GM21526 (cell line): ENCODE measurements around the gene LAMTOR1.

Experiments
- ATAC-seq: cut with Tn5 transposase; IDR thresholded peaks from one replicate; pipeline ENCODE4 v1.9.1; 2021; ENCODE audit warnings: moderate library complexity; ENCODE audit not compliant: unreplicated experiment, low FRiP score

Gene LAMTOR1

DNA sequence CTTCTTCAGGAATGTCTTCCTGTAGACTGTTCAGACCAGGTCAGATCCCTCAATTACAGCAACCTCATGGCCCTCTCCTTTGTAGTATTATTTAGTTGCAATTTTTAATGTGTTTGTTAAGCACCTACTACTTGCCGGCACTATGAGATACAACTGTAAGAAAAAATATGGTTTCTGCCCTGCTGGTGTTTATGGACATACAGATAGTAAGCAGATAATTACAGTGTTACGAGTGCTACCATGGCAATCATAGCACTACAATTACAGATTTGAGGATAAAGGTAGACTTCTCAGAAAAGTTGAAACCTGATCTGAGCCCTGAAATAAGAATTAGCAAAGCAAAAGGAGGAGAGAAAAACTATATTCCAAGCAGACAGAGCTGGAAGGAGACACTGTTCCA is 19.7 kb downstream of the LAMTOR1 start:
- no peak for ATAC-seq

DNA sequence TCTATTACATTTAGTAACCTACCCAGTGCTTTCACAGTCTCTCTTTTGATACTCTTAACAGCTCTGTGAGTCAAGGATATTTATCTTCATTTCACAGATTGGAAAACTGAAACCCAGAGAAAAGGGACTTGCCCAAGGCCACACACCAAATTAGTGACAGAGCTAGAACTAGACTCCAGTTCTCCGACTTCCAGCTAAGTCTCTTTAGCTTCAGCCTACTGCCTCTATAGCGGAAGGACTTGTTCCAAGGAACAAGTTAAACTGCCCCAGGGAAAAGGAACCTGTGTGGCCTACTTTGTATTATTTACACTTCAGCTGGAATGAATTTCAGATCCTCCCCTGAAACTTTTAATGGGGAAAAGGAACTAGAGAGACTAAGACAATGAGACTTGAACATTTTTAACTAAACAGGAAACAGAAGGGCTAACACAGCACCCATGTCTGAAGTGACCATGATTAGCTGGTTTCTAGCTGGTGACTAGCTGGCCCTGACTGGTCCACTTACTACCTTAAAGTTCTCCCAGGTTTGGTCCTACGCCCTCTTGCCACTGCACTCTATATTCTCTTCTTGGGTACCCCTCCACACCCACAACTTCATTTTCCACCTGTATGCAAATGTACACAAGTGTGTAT is 21.2 kb downstream of the LAMTOR1 start:
- ATAC-seq = no peak

DNA sequence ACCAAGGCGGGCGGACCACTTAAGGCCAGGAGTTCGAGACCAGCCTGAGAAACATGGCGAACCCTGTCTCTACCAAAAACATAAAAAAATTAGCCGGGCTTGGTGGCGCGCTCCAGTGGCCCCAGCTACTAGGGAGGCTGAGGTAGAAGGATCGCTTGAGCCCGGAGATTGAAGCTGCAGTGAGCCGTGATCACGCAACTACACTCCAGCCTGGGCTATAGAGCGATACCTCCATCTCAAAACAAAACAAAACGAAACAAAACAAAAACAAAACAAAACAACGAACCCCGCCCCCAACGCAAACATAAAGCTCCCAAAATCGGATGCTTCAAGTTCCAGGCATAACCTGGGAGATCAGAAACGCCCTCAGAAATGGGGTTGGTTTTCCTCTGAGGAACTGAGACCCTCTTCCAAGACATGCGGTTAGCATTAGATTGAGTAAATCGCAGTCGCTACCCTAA is 21.9 kb downstream of the LAMTOR1 start:
- ATAC-seq = no peak

DNA sequence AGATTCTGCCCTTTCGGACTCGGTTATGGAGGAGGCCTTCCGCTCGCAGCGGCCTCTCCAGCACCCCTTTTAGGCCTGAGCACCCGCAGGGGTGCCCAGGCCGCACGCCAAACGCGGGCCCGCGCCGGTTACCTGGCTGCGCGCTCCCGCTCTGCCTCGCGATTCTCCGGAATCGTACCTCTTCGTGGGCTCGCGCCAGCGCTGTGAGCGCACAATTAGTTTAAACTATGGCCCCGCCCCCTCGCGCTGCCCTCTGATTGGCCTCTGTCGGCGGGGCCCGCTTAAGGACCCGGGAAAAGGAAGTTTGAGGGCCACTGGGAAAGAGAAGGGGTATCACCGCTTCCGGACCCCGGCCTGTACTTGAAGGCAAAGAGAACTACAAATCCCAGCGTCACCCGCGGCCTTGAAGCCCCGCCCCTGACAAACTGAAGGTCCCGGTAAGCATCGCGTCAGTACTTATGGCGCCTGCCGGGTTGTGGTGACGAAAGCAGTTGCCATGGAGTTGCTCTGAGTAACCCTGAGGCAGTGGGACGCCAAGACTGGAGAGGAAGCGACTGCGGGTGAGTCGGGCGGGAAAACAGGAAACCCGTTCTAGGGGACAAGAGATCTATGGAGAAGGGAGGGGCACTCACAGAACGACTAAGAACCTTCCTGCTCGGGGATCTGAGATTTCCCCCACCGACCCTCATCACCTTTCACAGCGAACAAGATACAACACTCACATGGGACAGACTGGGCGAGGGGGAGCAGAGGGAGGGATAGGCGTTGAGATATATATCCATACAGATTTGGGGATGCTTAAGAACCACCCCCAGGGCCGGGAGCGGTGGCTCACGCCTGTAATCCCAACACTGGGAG is 22.5 kb downstream of the LAMTOR1 start, which contains the start of the genes LRRC51 and NUMA1:
TSS of gene LRRC51 (plus strand) at position 525 of the 858 bp plus-strand sequence. CDS start 8,234 bp downstream, outside the sequence.
TSS of gene NUMA1 (minus strand) at position 217 of the 858 bp plus-strand sequence. CDS start 44,599 bp downstream, outside the sequence.
- ATAC-seq = peak; percentile 89

DNA sequence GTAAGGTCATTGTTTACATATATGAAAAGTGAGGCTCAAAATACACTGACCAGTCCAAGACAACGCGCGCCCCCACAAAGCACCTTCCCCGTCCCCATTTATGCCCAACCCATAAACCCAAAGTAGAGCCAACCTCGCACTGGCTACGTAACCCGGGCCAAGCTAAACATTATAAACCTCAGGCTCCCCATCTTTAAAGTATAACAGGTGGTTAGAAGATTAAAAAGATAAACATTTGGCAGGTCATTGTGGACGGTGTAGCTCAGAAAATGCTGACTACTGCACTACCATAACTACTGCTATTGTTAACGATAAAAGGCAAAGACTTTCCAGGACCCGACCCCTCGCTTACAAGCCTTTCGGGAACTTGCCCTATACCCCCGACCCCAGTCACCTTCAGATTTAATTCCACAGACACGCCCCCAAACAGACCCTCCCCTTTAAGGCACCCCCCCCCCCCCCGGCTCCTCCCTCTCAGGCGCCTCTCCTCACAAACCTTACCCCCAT is 23.2 kb downstream of the LAMTOR1 start:
- ATAC-seq = no peak

DNA sequence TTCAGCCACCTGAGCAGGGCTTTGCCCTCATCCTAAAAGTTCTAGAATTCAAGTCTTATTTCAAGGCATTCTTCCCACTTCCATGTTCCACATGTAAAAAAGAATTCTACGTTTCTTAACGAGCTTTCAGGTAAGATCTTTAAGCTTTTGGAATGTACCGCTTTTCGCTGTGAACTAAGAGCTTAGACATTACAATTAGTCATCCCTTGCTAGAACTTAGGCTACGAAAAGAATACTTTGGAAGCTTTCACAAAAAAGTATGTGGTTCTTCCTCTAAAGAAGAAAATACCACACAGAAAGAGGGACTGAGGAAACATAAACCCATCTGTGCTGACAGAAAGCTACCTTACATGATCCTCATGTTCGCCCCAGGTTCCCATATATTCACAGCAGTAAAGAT is 24.6 kb downstream of the LAMTOR1 start:
- ATAC-seq = no peak

DNA sequence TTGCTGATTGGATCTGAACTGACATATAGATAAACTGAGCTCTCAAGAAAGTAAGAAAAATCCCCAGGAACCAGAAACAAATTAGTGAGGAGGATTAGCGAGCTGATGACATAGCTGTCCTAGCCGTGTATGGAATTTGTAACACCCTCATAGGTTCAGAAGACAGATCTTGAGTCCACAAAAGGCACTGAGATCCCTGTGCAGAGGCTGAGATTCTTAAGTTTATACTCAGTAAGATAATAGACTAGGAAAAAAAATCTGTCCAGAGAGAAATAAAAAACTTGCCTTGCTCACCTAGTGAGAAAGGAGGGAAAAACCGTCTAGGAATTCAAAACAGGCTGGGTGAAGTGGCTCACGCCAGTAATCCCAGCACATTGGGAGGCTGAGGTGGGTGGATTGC is 27.3 kb downstream of the LAMTOR1 start:
- ATAC-seq = no peak

DNA sequence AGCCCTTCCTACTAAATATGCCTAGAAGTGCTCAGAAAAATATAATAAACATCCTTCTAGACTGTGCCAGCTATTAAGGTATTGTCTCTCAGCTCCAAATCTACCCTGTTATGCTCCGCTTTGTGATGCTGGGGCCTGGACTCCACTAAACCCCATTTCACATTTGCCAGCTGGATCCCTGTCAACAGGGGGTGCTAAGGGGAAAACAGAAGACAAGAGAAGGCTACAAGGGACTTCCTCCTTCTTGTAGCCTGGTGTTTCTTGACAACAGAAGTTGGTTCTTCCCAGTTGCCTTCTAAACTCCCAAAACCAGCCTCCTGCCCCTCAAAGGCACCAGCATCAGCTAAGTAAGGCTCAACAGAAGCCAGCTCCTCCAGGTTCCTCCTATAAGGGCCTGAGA is 28.0 kb downstream of the LAMTOR1 start:
- no peak for ATAC-seq

DNA sequence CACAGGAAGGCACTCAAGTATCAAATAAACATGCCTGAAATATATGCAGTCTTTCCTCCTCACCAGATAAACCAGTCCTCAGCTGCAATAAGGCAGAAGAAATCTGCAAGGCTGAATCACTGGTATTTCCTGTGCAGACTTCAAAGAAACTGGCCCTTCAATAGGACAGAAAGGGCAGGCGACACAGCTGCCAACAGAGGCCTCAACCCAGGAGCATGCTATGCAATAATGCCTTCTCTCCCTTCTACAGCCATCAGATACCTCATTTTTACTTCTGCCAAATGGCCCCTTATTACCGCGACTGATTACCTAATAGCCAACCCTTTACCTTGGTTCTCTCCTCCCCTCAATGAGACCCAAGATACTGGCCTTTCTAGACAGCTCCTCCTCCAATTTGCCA is 30.7 kb downstream of the LAMTOR1 start:
- ATAC-seq = no peak

DNA sequence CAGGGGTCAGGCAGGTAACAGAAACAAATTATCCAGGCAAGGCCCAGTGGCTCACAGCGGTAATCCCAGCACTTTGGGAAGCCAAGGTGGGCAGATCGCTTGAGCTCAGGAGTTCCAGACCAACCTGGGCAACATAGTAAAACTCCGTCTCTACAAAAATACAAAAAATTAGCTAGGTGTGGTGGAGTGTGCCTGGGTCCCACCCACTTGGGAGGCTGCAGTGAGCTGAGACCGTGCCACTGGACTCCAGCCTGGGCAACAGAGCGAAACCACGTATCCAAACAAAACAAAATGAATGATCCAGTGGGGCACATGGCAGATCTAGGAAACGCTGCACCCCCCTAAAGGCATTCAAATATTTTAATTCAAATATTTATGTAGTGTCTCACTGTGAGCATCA is 32.6 kb downstream of the LAMTOR1 start:
- no peak for ATAC-seq

DNA sequence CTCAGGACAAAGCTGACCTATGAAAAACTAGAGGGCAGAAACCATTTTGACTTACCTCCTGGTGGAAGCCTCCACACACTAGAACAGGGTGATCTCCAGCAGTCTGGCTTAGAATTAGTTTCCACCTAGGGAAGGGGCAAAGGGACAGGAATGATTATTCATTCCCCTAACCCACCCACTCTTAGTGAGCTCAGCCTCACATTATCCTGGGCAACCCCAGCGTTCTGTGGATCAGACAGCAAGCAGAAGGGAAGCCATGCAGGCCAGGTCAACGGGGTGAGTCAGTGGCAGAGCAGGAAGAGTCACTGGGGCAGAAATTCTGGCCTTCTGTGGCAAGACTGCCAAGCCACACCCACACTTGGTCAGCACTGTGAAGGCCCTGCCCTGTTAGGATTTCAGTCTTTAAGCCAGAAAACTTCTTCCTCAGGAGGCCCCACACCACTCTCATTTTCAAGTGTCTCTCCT is 33.3 kb downstream of the LAMTOR1 start:
- no peak for ATAC-seq

DNA sequence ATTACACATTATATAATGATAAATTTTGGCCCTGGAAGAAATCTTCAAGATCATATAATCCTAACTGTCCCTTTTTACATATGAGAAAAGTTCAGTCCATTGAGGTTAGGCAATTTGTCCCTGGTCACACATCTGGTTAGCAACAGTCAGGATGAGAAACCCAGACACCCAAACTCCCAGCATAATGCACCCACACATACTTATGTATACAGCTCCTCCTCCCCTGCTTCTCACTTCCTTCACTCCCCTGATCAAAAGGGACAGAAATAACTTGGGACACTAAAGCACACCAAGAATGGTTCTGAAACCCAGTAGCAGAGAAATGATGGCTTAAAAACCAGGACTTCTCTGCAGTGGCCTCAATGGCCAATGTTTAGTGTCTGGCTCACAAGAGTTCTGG is 33.9 kb downstream of the LAMTOR1 start:
- no peak for ATAC-seq

DNA sequence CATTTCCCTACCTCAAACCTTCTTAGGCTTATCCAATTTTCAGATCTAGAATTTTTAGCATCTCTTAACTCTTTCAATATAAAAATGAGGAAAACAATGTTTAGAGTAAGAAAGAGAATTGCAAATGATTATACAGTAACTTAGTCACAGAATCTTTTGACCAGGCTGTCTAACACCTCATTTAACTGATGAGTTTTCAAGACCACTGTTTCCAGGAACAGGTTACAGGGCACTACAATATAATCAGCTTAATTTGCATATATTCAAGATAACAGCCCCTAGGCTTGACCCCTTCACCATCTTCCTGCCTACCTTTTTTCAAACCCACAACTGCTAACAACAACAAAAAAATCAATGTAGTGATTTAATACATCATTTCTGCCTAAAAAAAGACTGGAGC is 35.4 kb downstream of the LAMTOR1 start:
- no peak for ATAC-seq

DNA sequence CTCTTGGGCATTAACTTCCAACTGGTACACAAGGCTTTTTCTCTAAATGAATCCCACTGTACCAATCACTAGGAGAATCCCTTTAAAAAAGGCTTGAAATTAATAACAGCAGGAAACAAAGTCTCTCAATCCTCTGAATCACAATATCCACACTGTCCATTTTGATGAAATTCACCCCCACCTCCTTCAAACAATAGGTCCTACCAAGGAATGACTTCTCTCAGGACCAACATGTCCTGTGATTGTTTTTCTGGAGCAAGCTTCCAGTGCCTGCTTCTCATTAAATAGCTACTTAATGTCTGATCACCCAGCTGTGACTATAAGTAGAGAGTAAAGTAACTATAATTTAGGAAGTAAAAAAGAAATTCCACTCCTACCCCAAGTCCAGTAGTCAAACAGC is 35.8 kb downstream of the LAMTOR1 start:
- ATAC-seq = no peak

DNA sequence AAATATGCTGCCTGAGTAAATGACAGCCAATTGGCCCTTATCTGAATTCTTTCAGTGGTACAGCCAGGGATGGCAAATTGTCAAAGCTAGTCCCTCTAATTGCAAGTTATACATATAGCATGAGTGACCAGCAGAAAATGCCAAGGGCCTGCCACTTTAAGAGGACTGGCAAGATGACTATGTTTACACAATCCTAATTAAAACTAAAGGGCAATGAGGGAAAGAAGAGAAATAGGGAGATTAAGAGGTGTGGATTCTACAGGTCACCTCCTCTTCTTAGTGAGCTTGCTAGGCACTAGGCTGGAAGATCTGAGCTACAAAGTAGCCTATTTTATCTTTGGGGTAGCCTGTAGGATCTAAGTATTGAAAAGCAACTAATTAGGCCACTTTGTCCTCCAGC is 36.2 kb downstream of the LAMTOR1 start:
- ATAC-seq = no peak

DNA sequence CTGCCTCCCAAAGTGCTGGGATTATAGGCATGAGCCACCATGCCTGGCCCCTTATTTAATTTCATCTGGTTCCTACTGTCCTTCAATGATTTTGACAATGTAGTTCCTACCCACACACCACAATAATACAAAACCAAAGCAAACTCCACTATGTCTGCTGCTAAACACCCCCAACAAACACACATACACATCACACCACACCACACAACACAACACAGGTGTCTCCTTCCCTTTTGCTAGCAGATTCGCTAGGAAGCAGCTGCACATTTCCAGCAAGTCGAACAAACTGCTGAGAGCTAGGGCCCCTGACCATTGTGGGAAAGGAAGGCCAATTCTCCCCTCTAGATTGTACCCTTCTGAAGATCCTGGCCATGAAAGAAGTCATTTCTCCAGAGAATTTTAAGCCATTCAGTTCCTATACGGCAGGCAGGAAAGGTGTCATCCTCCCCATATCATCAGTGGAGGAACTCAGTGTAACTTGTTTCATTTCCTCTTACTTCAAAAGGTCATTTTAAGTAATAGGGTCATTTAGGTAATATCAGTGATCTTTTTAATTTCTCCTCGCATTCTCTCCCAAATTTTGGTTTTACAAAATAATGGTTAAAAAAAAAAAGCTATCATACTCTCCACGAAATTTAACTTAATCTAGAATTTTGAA is 41.2 kb downstream of the LAMTOR1 start:
- no peak for ATAC-seq

DNA sequence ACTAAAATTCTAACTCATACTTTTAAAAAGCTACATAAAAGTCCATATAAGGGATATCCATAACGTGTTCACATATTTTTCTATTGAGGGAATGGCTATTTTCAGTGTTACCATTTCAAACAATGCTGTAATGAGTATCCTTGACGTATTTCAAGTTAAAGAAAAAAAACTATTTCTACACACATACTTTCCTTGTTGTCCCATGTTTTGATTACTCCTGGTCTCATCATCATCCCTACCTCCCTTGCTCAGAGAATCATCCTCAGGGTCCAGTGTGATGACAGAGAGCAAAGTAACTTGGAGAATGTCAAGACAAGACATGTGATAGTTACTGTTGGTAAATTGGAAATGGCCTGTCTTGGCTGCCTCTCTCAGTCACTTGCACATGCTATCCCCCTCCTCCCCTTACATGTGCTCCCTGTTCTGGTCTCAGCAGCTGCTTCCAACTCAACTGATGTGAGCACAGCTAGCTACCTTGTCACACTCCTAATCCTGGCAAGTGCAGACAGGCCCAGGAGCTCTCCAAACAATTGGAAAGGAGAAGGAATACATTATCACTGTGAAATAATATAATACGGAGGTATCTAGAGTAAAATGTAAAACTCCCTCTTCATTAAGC is 44.6 kb downstream of the LAMTOR1 start:
- ATAC-seq = no peak

DNA sequence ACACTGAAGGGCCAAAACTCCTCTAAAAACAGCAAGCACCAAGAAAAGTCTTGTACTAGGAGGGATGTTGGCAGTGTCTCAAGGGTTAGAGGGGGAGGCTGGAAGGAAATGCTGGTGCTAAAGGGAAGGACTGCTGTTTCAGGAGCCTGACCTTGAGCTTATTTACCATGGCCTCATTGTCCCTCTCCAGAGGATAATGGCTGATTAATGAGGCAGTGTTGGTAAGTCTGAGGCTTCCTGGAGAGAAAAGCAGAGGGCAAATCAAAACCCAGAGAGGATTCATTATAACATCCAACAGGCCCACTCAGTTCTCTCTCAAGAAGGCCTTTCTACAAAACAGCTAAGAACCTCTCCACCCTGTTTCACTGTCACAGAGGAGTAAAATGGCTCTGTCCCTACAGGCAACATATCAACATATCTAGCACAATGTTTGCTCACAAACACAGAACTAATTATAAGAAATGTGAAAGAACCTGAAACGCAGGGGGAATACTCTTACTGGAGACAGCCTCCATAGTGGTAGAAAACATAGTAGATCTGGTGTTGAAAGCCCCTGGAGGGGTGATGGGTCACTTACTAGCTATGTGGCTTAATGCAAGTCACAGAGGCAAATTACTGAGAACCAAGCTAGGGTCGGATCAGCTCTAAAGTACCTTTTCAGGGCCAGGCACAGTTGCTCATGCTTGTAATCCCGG is 54.2 kb downstream of the LAMTOR1 start:
- no peak for ATAC-seq
